Activated naive CD8-positive, alpha-beta T cell (primary cell): ENCODE data around the gene KCNJ14.
"Not testable (repeated sequence)": the region's sequence is repeated elsewhere in the genome, so short reads cannot be mapped to it uniquely, and the experiment has no call there.

Experiments used
- H3K27ac Mint-ChIP-seq: one replicate; pipeline ENCODE4 v1.8.0; 2021; ENCODE audit warnings: mixed read lengths
- H3K27me3 Mint-ChIP-seq: one replicate; pipeline ENCODE4 v1.8.0; 2021; ENCODE audit warnings: mixed read lengths
- H3K36me3 Mint-ChIP-seq: one replicate; pipeline ENCODE4 v1.8.0; 2021; ENCODE audit warnings: mixed read lengths
- H3K4me1 Mint-ChIP-seq: one replicate; pipeline ENCODE4 v1.8.0; 2021; ENCODE audit warnings: low read depth, mixed read lengths
- H3K4me3 Mint-ChIP-seq: one replicate; pipeline ENCODE4 v1.8.0; 2021; ENCODE audit warnings: mild to moderate bottlenecking, mixed read lengths
- H3K9me3 Mint-ChIP-seq: one replicate; pipeline ENCODE4 v1.8.0; 2021; ENCODE audit warnings: low read depth, mixed read lengths

Gene KCNJ14

DNA sequence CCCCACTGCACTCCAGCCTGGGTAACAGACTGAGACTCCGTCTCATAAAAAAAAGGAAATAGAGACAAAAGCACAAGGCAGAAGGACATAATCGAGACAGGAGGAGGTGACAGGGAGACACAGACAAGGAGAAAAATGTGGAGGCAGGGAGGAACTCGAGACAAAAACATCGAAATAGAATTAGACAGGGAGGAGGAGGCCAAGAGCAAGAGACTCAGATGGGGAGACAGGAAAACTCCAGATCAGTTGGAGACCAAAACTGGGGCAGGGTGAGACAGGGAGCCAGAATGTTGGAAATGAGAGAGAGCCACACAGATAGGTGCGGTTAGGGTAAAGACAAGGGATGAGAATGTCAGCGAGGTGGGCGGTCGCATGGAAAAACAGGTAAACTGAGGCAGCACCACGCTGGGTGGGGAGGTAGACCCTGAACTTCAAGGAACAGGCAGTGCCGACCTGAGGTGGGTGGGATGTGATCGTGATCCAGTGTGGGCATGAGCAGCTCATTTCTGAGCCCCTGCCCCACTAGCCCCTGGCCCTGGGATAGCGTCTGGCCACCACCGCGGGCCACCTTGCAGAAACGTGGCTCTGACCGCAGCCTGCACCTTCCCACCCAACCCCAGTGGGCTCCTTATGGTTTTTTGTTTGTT is 29.0 kb downstream of the KCNJ14 start:
- Mint-ChIP-seq H3K4me3 (no peak overlapping the region), H3K27me3 (no peaks in the 10 kb centered on the region), H3K9me3 (no peaks in the 10 kb centered on the region), H3K36me3 (peaks cover 3% of the 10 kb centered on the region), H3K27ac (no peak overlapping the region), H3K4me1 (peaks cover 21% of the 10 kb centered on the region)

DNA sequence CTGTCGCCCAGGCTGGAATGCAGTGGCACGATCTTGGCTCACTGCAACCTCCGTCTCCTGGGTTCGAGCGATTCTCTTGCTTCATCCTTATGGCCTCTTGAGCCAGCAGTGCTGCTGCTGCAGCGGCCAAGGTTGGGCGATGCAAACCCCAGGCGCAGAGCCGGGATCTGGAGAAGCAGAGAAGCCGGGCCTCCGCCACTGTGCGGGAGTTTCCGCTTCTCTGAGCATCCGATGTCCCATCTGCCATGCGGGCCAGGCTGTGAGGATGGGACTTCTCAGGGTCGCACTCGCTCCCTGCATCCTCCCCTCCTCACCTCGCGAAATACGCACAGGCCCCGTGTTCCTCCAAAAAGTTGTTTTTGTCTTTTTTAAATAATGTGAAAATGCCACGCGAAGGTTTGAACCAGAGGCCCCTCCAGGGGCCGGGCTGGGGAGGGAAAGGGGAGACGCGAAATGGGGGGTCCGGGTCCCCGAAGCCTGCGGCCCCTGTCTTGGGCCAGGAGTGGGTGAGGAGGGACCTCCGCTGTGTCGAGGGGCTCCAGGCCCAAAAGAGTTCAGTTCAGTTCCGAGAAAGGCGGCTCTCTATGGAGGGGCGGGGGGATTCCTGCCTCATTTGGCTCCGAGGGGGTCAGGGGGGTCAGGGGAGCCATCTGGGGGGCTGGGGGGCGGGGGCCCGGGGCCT is 29.7 kb downstream of the KCNJ14 start:
- H3K27me3 Mint-ChIP-seq: no peaks in the 10 kb centered on the region
- H3K4me3 Mint-ChIP-seq: no peak overlapping the region
- H3K36me3 Mint-ChIP-seq: peaks cover 3% of the 10 kb centered on the region
- H3K9me3 Mint-ChIP-seq: no peaks in the 10 kb centered on the region
- peaks cover 19% of the 10 kb centered on the region for H3K4me1 Mint-ChIP-seq
- no peak overlapping the region for H3K27ac Mint-ChIP-seq

DNA sequence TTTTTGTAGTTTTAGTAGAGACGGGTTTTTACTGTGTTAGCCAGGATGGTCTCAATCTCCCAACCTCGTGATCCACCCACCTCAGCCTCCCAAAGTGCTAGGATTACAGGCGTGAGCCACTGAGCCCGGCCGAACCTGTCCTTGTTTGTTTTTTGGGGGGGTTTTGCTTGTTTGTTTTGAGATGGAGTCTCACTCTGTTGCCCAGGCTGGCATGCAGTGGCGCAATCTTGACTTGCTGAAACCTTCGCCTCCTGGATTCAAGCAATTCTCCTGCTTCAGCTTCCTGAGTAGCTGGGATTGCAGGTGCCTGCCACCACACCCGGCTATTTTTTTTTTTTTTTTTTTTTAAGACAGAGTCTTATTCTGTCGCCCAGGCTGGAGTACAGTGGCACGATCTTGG is 31.3 kb downstream of the KCNJ14 start:
- H3K9me3 Mint-ChIP-seq, H3K4me3 Mint-ChIP-seq, H3K36me3 Mint-ChIP-seq, H3K27me3 Mint-ChIP-seq, H3K27ac Mint-ChIP-seq: not testable (repeated sequence)
- peaks cover 16% of the 10 kb centered on the region for H3K4me1 Mint-ChIP-seq

DNA sequence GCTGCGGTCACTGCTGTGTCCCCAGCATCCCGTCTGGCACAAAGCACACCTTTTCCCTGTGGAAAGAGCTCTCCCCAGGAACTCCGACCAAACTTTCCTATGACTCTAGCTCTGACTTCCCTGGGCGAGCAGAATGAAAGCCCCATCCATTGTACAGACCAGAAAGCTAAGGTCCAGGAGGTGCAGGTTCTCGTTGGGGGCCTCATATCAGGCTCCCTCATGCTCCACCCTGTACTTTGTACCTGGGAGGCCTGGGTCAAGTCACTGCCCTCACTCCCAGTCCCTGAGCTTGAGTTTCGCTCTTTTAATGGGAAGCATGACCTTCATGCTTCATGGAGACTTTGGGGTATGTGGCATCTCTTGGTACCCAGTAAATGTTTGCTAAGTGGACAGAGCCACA is 32.2 kb downstream of the KCNJ14 start:
- H3K9me3 Mint-ChIP-seq: no peaks in the 10 kb centered on the region
- H3K36me3 Mint-ChIP-seq: peaks cover 3% of the 10 kb centered on the region
- H3K27me3 Mint-ChIP-seq: no peaks in the 10 kb centered on the region
- peaks cover 20% of the 10 kb centered on the region for H3K4me1 Mint-ChIP-seq
- no peak overlapping the region for H3K27ac Mint-ChIP-seq
- H3K4me3 Mint-ChIP-seq: no peak overlapping the region

DNA sequence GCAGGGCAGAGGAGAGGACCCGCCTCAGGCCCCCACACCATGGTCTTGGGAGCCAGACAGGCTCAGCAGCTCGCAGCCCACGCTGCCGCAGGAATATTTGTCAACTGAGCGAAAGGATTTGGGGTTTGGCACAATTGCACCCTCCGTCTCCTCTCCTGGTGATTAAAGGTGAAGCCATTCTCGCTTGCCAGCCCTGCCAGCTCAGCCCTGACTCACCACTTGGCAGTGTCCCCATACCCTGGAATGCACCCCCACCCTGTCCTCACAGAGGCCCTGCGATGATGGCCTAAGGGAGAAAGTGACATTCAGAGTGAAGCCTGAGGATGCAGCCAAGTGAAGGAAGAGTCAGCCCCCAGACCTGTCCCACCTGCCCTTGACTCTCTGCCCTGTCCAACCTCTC is 32.6 kb downstream of the KCNJ14 start:
- Mint-ChIP-seq H3K36me3 (peaks cover 3% of the 10 kb centered on the region), H3K27ac (no peak overlapping the region), H3K27me3 (no peaks in the 10 kb centered on the region), H3K4me3 (no peak overlapping the region), H3K4me1 (peaks cover 24% of the 10 kb centered on the region), H3K9me3 (no peaks in the 10 kb centered on the region)

DNA sequence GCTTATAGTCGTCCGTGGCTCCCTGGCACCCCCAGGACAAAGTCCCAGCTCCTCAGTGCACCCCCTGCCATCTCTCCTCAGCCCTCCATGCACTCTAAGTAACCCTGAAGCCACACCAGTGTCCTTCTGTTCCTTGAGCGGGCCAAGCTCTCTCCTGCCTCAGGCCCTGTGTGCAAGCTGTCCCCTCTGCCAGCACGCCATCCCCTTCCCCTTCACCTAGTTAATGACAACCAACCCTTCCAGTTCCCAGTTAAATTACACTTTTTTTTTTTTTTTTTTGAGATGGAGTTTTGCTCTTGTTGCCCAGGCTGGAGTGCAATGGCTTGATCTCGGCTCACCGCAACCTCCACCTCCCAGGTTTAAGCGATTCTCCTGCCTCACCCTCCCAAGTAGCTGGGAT is 33.1 kb downstream of the KCNJ14 start:
- not testable (repeated sequence) for H3K36me3 Mint-ChIP-seq, H3K27me3 Mint-ChIP-seq, H3K27ac Mint-ChIP-seq, H3K9me3 Mint-ChIP-seq, H3K4me3 Mint-ChIP-seq
- H3K4me1 Mint-ChIP-seq: peaks cover 26% of the 10 kb centered on the region

DNA sequence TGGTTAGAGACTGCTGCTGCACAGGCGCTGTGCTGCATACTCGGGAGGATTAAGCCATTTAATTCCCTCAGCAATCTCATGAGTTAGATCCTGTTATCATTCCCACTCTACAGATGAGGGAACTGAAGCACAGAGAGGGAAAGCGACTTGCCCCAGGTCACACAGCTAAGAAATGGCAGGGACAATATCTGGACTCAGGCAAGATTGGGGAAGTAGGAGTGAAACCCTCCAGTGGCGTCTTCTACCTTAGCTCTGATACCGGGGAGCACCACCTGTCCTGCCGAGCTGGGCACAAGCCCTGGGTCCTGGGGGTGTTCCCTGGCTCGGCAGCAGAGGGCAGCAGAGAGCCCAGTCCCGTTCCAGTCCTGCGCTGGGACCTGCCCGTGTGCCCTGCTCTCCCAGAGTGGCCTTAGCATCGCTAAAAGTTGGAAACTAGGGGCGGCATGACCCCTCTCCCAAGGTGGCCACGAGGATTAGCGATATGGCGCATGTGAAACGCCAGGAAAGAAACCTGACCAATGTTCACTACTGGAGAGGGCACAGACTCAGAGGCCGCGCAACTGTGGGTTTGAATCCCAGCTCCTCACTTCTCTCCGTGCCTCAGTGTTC is 34.3 kb downstream of the KCNJ14 start:
- Mint-ChIP-seq H3K36me3 (no peaks in the 10 kb centered on the region), H3K27ac (no peak overlapping the region), H3K9me3 (no peaks in the 10 kb centered on the region), H3K4me3 (no peak overlapping the region), H3K27me3 (peaks cover under 1% of the 10 kb centered on the region), H3K4me1 (peaks cover 32% of the 10 kb centered on the region)

DNA sequence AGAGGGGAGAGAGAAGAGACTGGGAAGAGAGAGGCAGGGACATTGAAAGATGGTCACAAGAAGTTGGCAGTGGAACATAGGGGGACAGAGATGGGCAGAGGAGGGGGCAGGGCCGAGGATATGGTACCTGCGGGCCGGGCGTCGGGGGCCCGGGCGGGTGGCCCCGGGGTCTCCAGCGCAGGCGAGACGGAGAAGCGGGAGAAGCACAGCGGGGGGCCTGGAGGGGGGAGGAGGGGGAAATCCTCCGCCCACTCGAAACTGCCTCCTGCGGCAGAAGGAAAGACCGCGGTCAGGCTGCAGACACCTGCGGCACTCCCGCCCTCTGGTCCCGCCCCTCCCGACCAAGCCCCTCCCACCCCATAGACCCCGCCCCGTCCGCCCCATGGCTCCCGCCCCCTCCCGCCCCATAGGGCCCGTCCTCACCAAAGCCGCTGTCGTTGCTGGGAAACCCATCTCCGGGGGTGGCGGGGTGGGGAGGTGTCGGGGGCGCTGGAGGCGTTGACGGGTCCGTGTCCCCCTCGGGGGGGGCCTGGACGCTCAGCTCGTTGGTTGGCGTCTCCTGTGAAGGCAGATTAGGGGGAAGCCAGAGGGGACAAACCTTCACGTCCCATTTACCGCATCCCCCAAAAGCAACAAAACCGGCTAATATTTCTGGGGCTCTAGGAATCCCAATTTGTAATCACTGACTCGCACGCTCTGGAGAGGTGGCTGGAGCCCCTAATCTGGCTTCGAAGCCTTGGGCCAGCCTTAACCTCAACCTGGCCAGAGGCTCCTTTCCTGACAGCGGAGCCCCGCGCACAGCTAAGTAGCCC is 35.8 kb downstream of the KCNJ14 start:
- peaks cover 2% of the 10 kb centered on the region for H3K27me3 Mint-ChIP-seq
- peak overlapping the region; percentile 40 for H3K4me3 Mint-ChIP-seq

DNA sequence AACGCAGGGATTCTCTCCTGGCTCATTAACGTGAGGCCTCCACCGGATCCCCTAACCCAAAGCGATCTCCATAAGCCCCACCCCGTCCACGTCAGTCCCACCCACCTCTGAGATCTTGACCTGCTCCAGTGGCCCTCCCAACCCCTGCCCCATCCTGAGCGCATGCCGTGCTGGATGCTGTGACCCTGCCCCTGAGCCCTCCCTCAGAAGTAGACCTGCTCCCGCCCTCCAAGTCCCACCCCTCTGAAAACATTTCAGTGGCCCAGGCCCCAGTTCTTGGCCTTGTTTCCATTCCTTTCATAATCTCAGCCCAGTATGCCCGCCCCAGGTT is 36.4 kb downstream of the KCNJ14 start:
- Mint-ChIP-seq H3K9me3 (no peaks in the 10 kb centered on the region), H3K4me1 (peaks cover 34% of the 10 kb centered on the region), H3K4me3 (peak overlapping the region; percentile 68), H3K36me3 (no peaks in the 10 kb centered on the region), H3K27ac (no peak overlapping the region), H3K27me3 (peaks cover 2% of the 10 kb centered on the region)

More for the DNA sequence above, 35.8 kb downstream of the KCNJ14 start:
- no peaks in the 10 kb centered on the region for H3K36me3 Mint-ChIP-seq
- no peaks in the 10 kb centered on the region for H3K9me3 Mint-ChIP-seq
- no peak overlapping the region for H3K27ac Mint-ChIP-seq
- peaks cover 34% of the 10 kb centered on the region for H3K4me1 Mint-ChIP-seq

DNA sequence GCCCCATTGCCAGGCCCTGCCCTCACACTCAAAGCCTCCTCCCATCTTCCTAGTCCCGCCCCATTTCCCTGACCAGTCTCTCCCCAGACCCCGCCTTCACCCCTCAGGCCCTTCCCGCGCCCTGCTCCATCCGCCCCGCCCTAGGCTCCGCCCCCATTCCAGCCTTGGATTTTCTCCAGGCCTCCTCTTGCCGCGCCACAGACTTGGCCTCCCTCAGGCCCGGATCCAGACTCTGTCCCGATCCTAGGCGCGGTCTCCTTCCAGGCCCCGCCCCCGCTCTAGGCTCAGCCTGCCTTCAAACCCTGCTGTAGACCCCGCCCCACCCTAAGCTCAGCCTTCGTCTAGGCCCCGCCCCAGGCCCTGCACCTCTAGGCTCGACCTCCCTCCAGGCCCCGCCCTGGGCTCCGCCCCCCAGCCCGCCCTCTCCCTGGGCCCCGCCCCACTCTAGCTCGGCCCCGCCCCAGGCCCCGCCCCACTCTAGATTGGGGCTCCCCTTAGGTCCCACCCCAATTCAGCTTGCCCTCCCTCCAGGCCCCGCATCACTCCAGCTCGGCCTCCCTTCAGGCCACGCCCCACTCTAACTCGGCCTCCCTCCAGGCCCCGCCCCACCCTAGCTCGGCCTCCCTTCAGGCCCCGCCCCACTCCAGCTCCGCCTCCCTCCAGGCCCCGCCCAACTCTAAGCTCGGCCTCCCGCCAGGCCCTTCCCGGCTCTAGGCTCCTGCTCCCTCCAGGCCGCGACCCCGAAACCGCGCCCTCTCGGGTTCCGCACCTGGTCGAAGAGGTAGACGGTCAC is 37.7 kb downstream of the KCNJ14 start:
- Mint-ChIP-seq H3K4me1 (peaks cover 34% of the 10 kb centered on the region), H3K36me3 (no peaks in the 10 kb centered on the region), H3K27ac (no peak overlapping the region), H3K4me3 (peak overlapping the region; percentile 68), H3K27me3 (peaks cover 2% of the 10 kb centered on the region), H3K9me3 (no peaks in the 10 kb centered on the region)

DNA sequence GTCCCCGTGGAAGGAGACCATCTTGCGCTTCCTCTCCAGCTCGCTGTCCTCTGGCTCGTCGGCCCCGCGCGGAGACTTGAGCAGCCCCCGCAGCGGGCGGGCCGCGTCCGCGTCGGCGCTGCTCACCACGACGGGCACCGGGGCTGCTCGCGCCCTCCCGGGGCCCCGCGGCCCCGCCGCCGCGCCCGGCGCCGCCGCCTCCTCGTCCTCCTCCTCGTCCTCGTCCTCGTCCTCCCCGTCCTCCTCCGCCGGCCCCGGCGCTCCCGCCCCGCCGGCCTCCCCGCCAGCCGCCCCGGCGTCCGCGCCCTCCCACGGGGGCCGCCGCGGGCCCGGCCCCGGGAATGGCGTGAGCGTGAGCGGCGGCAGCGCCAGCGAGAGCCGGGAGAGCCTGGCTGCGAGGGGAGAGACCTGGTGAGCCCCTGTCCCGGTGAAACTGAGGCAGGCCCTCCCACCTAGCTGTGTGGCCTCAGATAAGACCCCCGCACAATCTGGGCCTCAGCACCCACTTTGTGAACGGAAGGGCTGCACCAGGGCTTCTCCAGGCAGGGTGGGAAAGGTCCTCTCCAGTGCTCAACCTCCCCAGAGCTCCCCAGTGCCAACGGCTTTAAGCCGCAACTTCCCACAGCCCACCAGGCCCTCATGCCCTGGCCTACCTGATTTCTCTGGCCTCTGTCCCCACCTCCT is 38.5 kb downstream of the KCNJ14 start:
- no peak overlapping the region for H3K27ac Mint-ChIP-seq
- peak overlapping the region; percentile 82 for H3K4me3 Mint-ChIP-seq
- H3K9me3 Mint-ChIP-seq: no peaks in the 10 kb centered on the region
- peaks cover 2% of the 10 kb centered on the region for H3K27me3 Mint-ChIP-seq
- H3K4me1 Mint-ChIP-seq: peaks cover 34% of the 10 kb centered on the region
- H3K36me3 Mint-ChIP-seq: no peaks in the 10 kb centered on the region

DNA sequence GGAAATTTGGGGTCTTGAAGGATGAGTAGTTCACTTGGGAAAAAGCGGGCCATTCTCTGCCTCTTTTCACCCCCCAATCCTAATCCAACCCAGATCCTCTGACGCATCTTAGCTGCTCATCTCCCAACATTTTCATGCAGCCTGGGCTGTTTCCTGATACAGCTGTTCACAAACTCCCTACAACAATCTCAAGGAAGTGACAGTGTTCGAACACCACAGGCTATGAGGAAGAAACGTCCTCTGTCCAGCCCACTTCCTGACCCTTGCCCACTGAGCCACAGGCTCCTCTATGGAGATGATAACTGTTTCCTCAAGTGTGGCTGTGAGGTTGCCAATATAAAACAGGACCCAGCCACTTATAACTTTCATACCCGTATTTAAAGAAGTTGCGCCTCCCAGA is 40.0 kb downstream of the KCNJ14 start:
- Mint-ChIP-seq H3K27me3 (peaks cover 2% of the 10 kb centered on the region), H3K9me3 (no peaks in the 10 kb centered on the region), H3K4me3 (peak overlapping the region; percentile 46), H3K4me1 (peaks cover 34% of the 10 kb centered on the region), H3K27ac (no peak overlapping the region), H3K36me3 (no peaks in the 10 kb centered on the region)

DNA sequence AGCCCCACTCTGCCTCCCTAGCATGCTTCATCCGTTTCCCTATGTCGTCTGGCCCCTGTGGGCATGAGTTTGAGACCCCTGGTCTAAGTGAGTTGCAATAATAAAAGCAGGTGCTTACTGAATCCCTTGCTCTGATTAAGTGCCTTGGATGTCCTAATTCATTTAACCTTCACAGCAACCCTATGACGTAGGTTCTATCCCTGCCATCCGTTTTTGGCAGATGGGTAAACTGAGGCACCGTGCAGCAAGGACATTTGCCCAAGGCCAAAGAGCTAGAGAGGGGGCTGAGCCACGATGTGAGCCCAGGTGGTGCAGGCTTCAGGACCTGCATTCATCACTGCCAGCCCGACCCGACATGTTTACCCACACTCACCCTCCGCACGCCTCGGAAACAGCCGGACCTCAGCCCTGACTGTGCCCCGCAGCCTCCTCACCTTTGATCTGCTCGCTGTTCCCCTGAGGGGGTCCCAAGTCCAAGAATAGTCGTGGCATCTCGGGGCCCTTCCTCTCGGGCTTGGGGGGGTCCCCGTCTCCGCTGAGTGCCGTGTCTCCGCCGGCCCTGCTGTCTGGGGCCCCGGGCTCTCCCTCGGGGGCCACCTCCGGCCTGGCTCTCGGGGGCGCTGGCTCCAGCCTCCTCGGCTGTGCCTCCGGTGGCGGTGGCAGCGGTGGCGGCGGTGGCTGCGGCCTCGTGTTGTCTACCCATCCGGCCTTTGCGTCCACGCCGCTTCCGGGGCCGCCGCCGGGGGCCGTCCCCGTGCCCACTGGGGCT is 41.8 kb downstream of the KCNJ14 start:
- Mint-ChIP-seq H3K27me3 (peaks cover 2% of the 10 kb centered on the region), H3K27ac (no peak overlapping the region), H3K36me3 (no peaks in the 10 kb centered on the region), H3K9me3 (no peaks in the 10 kb centered on the region), H3K4me3 (no peak overlapping the region), H3K4me1 (peaks cover 28% of the 10 kb centered on the region)
